Adrenal gland (tissue), 12 donors: ENCODE measurements around the gene TBATA. TPM values are rescaled to one million over a fixed set of nuclear protein-coding genes. Genes with fewer than 3 reads are reported as not detected.

Experiments used
- DNase-seq, 7 donors: peaks; one replicate each; pipeline ENCODE4 v3.0.0-alpha.2; 2019 to 2020
- H3K27ac ChIP-seq, 5 donors: fragments of 200-600 bp; sonication (generic) in 4 of 5; 1 replicate in 3 of 5; 2 replicates in 2 of 5; pipeline versions ENCODE4 v1.5.1 to v1.8.0; 2016 to 2020; ENCODE audit warnings: mild to moderate bottlenecking in 1 of 5
- H3K27me3 ChIP-seq: fragments of 200-600 bp; 2 replicates; pipeline ENCODE4 v1.8.0; 2021
- H3K36me3 ChIP-seq, 2 donors: fragments of 200-600 bp; replicated peaks in 1 of 2; 1 replicate in 1 of 2; 2 replicates in 1 of 2; pipeline versions ENCODE4 v1.5.1 to v1.8.0; 2018 to 2022
- H3K4me1 ChIP-seq, 2 donors: fragments of 200-600 bp; replicated peaks in 1 of 2; 1 replicate in 1 of 2; 2 replicates in 1 of 2; pipeline versions ENCODE4 v1.5.1 to v1.8.0; 2018 to 2021
- H3K4me3 ChIP-seq, 4 donors: fragments of 200-600 bp; sonication (generic) in 3 of 4; one replicate each; pipeline ENCODE4 v1.5.1; 2016 to 2018
- H3K9me3 ChIP-seq, 3 donors: fragments of 200-600 bp; sonication (generic) in 1 of 3; replicated peaks in 1 of 3; 1 replicate in 2 of 3; 2 replicates in 1 of 3; pipeline versions ENCODE4 v1.5.1 to v1.8.0; 2016 to 2021
- CTCF ChIP-seq, 6 experiments: fragments of 450-650 bp in 4 of 6; fragments of 200-600 bp in 2 of 6; sonication (generic) in 1 of 6; IDR thresholded peaks; 1 replicate in 5 of 6; 2 replicates in 1 of 6; pipeline versions ENCODE4 v1.5.1 to v1.8.0; 2016 to 2021; ENCODE audit warnings: antibody characterized with exemption in 6 of 6, mild to moderate bottlenecking in 2 of 6, moderate library complexity in 1 of 6
- POLR2A ChIP-seq, 2 donors: fragments of 450-650 bp; IDR thresholded peaks; one replicate each; pipeline ENCODE4 v1.6.1; 2017; ENCODE audit warnings: antibody characterized with exemption in 2 of 2, mild to moderate bottlenecking in 2 of 2, moderate library complexity in 1 of 2
- WGBS, 4 donors: extraction: QIAGEN DNeasy Blood & Tissue Kit in 2 of 4; methylation state at CpG; one replicate each; pipeline versions ENCODE4 v1.1.5 to v1.1.7; 2013 to 2017; 5-methylcytosine and 5-hydroxymethylcytosine counted together
- intact Hi-C, 2 donors: fragments of 100-400 bp; cut with DNase I; formaldehyde crosslinking; loops; one replicate each; pipeline versions ENCODE4 v1.14.1 to v1.15.0; 2022 to 2023
- polyA plus RNA-seq, 3 donors: library from polyadenylated mRNA; stranded (reverse); fragments of 200-250 nt in 2 of 3; fragments of 350-450 nt in 1 of 3; fragmentation: Illumina TruSeq in 1 of 3; extraction: RNeasy Lipid Tissue Mini Kit (QIAGEN cat#74804) in 1 of 3; gene quantifications; one replicate each; pipeline ENCODE4 v1.2.3, GENCODE V29; 2013 to 2014
- total RNA-seq, 9 donors: library from RNA; depleted of rRNA in 4 of 9; stranded (reverse); fragments of >200 nt in 4 of 9; fragments of 120-200 nt in 1 of 9; fragmentation: NEBNext Ultra II Directional in 1 of 9; extraction: Animal tissue kit (Norgen Biotek cat#: 25700) in 1 of 9; gene quantifications; one replicate each; pipeline versions ENCODE4 v1.1.0 to v1.2.4, GENCODE V29; 2013 to 2023
- donor health status: healthy with polysubstance abuse.
- donor health status: Bipolar disorder and iron deficiency.
- donor health status: DM: yes; HTN: yes; CAD: no.
- donor health status: DM: no; HTN: no; CAD: no.
- donor health status: DM: no; HTN: no; CAD: no.
- donor health status: DM: yes; HTN: yes; CAD: no.

Gene TBATA
- total and polyA plus RNA-seq, 12 donors: 0.17 TPM; not detected in 11

DNA sequence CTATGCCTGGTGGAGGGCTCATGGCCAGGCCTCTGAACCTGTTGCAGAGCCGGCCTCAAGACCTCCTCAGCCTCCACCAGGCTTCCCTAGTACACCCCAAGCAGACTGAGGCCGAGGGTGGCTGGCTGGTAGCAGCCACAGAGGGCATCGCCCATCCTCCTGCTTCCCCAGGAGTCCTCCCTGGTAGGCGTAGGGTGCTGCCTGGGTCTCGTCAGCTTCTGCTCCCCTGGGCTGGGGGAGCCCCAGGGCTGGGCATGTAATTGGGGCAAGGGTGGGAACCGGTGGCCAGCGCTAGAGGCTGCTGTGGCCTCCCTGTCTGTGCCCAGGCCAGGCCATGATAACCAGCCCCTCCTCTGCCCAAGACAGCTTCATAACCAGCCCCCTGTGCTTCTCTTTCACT is 32.6 kb downstream of the TBATA start:
- Histone ChIP-seq H3K36me3 (no peaks in the 10 kb centered on the region), H3K27ac (no peak overlapping the region), H3K4me1 (no peaks in the 10 kb centered on the region), H3K9me3 (no peaks in the 10 kb centered on the region), H3K27me3 (no peaks in the 10 kb centered on the region), H3K4me3 (no peak overlapping the region)
- no peak for DNase-seq
- TF ChIP-seq POLR2A (IDR thresholded peaks at IDR 0.05) (no peak), CTCF (IDR thresholded peaks at IDR 0.05) (no peak)
- 89 to 95% (median 92%) methylated on average over 6 to 7 of the region's 7 CpGs for WGBS, 4 donors
- intact Hi-C loops: loop anchor here in 1 of 2 donors (10.0 kb wide), 1 partner anchor 278 kb away; the partner anchor contains the start of gene PALD1

DNA sequence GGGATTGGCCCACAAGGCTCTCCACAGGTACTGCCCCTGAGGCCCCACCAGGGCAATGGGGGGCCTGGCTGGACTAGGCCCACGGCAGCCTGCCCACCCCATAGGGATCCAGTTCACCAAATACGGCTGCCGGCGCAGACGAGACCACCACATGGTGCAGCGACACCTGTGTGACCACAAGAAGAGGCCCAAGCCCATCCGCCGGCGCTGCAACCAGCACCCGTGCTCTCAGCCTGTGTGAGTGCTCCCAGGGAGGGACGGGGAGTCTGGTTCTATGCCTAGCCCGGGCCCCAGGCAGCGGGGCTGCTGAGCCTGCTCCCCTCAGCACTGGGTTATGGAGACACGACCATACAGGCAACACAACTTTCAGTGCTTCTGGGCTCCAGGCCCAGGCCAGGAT is 33.2 kb downstream of the TBATA start:
- TF ChIP-seq CTCF (IDR thresholded peaks at IDR 0.05) (no peak), POLR2A (IDR thresholded peaks at IDR 0.05) (no peak)
- Histone ChIP-seq H3K27me3 (no peaks in the 10 kb centered on the region), H3K27ac (no peak overlapping the region), H3K4me1 (no peaks in the 10 kb centered on the region), H3K4me3 (no peak overlapping the region), H3K9me3 (no peaks in the 10 kb centered on the region), H3K36me3 (no peaks in the 10 kb centered on the region)
- 80 to 95% (median 92%) methylated on average over 1 to 14 of the region's 14 CpGs; no CpG with 5 or more reads in 1 of the 4 donors for WGBS, 4 donors
- no peak for DNase-seq
- intact Hi-C loops: loop anchor here in 1 of 2 donors (10.0 kb wide), 1 partner anchor 277 kb away; the partner anchor contains the start of gene PALD1

- TF ChIP-seq POLR2A (IDR thresholded peaks at IDR 0.05): no peak
- no peak for TF ChIP-seq CTCF (IDR thresholded peaks at IDR 0.05)
- H3K4me1 ChIP-seq: no peaks in the 10 kb centered on the region
- no peak for DNase-seq
- no peaks in the 10 kb centered on the region for H3K36me3 ChIP-seq
- intact Hi-C loops: loop anchor here in 1 of 2 donors (10.0 kb wide), 1 partner anchor 277 kb away; the partner anchor contains the start of gene PALD1
- H3K4me3 ChIP-seq: no peak overlapping the region
- H3K27me3 ChIP-seq: no peaks in the 10 kb centered on the region
- H3K9me3 ChIP-seq: no peaks in the 10 kb centered on the region
- 94 to 98% (median 94%) methylated on average over 8 to 9 of the region's 9 CpGs for WGBS, 4 donors
- no peak overlapping the region for H3K27ac ChIP-seq
These were observed 33.8 kb downstream of the TBATA start for GRCh38 chr10:70751356-70751755.

- H3K4me1 ChIP-seq: no peaks in the 10 kb centered on the region
- 30 to 82% (median 68%) methylated on average over 2 to 3 of the region's 3 CpGs for WGBS, 4 donors
- H3K36me3 ChIP-seq: no peaks in the 10 kb centered on the region
- no peak for DNase-seq
- TF ChIP-seq POLR2A (IDR thresholded peaks at IDR 0.05): no peak
- no peak for TF ChIP-seq CTCF (IDR thresholded peaks at IDR 0.05)
- no peak overlapping the region for H3K27ac ChIP-seq
- H3K9me3 ChIP-seq: no peaks in the 10 kb centered on the region
- intact Hi-C loops: loop anchor here in 1 of 2 donors (10.0 kb wide), 1 partner anchor 275 kb away; the partner anchor contains the start of gene PALD1
- H3K4me3 ChIP-seq: no peak overlapping the region
- H3K27me3 ChIP-seq: no peaks in the 10 kb centered on the region
These were observed 34.9 kb downstream of the TBATA start for GRCh38 chr10:70750156-70750703.
